ENCODE measurements around the gene WDR13.
"Not testable (repeated sequence)": the region's sequence is repeated elsewhere in the genome, so short reads cannot be mapped to it uniquely, and the experiment has no call there.

The WDR13 gene

DNA sequence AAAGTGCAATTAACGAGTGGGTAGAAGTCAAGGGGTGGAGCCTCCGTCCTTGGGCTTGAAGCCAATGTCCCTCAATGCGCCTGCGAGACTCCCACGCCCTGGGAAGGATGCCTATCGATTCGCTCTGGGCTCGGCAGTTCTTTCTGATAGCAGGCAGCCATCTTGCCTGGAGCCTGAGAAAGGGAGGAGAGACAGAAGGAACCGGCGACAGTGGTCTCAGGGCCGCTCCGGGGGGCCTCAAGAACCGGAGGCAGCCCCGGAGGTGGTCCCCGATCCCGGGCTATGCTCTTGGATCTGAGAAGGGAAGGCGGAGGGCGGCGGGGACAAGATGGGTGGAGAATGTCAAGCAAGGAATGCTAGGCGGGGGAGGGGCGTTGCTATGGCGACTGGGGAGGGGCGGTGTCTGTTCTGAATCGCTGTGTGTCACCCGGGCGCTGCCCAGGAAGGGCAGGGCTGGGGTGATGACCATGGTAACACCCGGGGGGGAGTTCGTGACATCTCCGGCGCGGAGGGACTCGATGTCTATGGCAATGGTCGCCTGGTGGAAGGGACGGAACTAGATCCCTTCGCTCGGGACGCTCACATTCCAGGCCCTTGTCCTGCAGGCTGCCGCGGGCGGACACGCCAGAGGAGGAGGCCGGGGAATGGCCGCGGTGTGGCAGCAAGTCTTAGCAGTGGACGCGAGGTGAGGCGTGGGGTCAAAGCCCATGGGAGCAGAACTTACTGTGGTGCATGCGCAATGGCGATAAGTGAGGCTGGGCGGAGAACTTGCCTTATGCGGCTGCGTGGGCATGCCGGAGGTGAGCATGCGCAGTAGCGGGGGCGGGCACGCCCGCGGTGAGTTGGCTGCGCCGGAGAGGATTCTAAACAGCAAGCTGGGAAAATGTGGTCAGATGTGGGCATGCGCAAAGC lies at the start of gene WDR13:
WDR13 (plus strand) TSS at position 140 of the 912 bp plus-strand sequence; CDS start at position 645, 505 bp downstream.
- peak; percentile 84 for DNase-seq (ENCODE audit: low read depth)

DNA sequence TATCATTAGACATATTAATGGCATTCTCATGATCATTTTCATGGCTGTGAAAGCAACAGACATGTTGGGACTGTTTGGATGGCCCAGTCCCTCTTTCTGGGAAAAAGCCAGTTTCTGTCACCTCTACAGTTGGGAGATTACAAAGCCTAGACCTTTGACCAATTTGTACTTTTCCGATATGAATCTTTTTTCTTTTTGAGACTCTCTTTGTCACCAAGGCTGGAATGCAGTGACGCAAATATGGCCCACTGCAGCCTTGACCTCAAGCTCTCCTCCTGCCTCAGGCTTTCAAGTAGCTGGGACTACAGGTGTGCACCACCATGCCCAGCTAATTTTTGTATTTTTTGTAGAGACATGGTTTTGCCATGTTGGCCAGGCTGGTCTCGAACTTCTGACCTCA lies 48.4 kb upstream of the WDR13 start:
- no peak for DNase-seq (ENCODE audit: low read depth)

DNA sequence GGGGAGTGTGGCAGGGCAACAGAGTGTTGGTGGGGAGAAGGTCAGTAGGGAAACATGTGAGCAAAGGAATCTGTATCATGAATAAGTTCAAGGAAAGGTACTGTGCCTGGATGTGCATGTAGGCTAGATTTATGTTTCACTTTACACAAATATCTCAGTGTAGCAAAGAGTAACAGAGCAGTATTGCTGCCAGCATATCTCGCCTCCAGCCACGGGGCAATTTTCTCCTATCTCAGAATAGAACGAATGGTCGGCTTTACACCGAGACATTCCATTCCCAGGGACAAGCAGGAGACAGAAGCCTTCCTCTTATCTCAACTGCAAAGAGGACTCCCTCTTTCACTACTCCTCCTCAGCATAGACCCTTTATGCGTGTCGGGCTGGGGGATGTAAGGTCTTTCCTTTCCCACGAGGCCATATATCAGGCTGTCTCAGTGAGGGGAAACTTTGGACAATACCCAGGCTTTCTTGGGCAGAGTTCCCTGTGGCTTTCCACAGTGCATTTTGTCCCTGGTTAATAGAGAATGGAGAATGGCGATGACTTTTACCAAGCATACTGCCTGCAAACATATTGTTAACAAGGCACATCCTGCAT lies 41.5 kb upstream of the WDR13 start:
- not testable (repeated sequence) for DNase-seq (ENCODE audit: low read depth)

GRCh38 chrX:48558271-48558670 lies 39.0 kb upstream of the WDR13 start:
- no peak for DNase-seq (ENCODE audit: low read depth)

- no peak for DNase-seq (ENCODE audit: low read depth)
Measured at GRCh38 chrX:48559636-48560035, 37.7 kb upstream of the WDR13 start.

GRCh38 chrX:48560056-48560455 lies 37.2 kb upstream of the WDR13 start:
- DNase-seq (ENCODE audit: low read depth): no peak

DNA sequence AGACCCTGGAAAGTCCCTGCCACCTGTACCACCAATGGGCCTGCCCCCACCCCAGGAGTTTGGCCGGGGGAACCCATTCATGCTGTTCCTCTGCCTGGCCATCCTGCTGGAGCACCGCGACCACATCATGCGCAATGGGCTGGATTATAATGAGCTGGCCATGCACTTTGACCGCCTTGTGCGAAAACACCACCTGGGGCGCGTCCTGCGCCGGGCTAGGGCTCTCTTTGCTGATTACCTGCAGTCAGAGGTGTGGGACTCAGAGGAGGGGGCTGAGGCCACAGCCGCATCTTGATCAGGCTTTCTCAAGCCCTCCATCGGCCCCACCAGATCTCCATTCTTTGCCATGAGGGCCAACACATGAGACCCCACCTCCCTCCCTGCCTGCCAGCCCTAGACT lies 36.6 kb upstream of the WDR13 start:
- no peak for DNase-seq (ENCODE audit: low read depth)

DNA sequence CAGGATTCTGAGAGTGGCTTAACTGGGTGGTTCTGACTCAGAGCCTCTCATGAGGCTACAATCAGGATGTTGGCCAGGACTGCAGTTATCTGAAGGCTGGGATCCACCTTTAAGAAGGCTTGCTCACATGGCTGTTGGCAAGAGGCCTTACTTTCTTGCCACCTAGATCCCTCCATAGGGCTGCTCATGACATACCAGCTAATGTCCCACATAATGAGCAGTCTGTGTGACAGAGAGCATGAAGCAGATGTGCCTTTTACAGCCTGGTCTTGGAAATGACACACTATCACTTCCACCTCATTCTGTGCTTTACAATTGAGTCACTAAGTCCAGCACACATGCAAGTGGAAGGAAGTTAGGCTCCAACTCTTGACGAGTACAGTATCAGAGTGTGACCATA lies 27.3 kb upstream of the WDR13 start:
- no peak for DNase-seq (ENCODE audit: low read depth)

GRCh38 chrX:48573690-48574269 lies 23.5 kb upstream of the WDR13 start:
- DNase-seq (ENCODE audit: low read depth): no peak

GRCh38 chrX:48574270-48575266 lies 22.7 kb upstream of the WDR13 start, which contains the start of gene RBM3:
Gene RBM3 (plus strand): TSS chrX:48574484. CDS start chrX:48575181, 697 bp downstream.
- peak; percentile 82 for DNase-seq (ENCODE audit: low read depth)

- DNase-seq (ENCODE audit: low read depth): no peak
Measured at GRCh38 chrX:48575642-48576041, 21.6 kb upstream of the WDR13 start.

- no peak for DNase-seq (ENCODE audit: low read depth)
Measured at GRCh38 chrX:48576108-48576507, 21.2 kb upstream of the WDR13 start.

DNA sequence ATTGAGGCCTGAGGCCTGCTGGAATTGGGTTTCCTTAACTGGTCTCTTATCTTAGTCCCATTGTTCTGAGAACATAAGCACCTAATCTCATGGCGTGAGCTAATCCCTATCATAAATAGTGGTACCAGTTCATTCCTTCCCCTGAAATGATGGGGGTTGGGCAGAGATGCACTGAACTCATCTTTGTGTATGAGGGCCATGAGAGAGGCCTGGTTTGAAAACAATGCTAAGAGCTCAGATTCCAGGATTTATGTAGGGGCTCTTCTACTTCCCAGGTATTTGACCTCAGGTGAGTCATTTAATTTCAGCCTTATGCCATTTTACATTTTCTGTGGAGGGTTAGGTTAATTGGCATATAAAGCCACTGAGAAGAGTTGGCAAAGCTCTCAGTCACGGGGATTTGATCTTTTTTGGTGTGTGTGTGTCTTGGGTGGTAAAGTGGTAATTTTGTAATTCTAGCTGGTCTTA lies 18.6 kb upstream of the WDR13 start:
- no peak for DNase-seq (ENCODE audit: low read depth)

DNA sequence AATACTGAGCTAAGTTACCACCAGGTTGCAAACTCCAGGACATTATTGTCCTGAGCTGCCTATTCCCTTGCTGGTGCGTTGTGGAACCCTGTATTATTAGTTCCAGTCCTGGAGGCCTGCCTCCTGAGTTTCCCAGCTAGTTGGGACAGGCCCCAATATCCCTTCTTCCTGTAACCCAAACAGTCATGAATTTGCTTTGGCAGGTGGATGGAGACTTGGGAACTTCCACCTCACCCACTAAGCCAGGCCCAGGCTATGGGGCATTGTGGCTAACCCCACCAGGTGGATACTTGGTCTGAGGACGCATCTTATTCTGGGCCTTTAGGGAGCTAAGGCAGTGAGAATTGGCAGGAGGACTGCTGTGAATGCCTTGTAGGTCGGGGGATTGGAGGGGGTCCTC lies 18.0 kb upstream of the WDR13 start:
- no peak for DNase-seq (ENCODE audit: low read depth)

GRCh38 chrX:48580662-48581061 lies 16.6 kb upstream of the WDR13 start:
- no peak for DNase-seq (ENCODE audit: low read depth)

DNA sequence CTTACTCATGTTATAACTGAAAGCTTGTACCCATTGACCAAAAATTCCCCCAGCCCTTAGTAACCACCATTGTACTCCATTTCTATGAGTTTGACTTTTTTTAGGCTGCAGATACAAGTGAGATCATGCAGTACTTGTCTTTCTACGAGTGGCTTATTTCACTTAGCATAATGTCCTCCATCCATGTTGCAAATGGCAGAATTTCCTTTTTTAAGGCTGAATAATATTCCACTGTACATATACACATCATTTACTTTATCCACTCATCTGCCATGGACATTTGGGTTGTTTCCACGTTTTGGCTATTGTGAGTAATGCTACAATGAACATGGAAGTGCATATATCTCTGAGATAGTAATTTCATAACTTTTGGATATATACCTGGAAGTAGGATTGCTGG lies 12.6 kb upstream of the WDR13 start:
- no peak for DNase-seq (ENCODE audit: low read depth)

DNA sequence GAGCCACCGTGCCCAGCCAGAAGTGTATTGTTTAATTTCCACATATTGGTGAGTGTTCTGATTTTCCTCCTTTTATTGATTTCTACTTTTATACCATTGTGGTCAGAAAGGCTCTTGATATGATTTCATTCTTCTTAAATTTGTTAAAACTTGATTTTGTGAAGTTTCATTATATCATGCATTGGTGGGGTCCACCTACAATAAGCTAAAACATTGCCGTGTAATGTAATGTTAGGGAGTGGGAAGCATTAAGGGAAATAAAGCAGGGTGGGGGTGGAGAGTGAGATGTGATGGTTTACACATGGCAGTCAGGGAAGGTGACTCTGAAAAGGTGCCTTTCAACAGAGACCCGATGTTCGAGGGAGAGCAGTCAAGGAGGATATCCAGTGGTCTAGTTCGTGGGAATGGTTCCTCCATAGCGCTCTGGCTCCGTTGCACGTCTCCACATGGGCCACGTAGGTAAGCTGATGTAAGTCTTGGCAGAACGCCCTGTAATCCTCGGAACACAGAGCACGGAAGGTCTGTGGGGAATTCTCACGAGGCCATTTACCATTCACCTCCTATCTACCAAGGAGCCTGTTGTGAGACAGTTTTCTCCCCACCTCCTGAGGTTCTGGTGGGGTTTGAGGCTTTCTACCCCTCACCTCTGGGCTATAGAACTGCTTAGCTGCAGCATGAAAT lies 7.7 kb upstream of the WDR13 start:
- no peak for DNase-seq (ENCODE audit: low read depth)

GRCh38 chrX:48590203-48591103 lies 6.8 kb upstream of the WDR13 start:
- DNase-seq (ENCODE audit: low read depth): no peak

- DNase-seq (ENCODE audit: low read depth): no peak
Measured at GRCh38 chrX:48591255-48591791, 6.0 kb upstream of the WDR13 start.

DNA sequence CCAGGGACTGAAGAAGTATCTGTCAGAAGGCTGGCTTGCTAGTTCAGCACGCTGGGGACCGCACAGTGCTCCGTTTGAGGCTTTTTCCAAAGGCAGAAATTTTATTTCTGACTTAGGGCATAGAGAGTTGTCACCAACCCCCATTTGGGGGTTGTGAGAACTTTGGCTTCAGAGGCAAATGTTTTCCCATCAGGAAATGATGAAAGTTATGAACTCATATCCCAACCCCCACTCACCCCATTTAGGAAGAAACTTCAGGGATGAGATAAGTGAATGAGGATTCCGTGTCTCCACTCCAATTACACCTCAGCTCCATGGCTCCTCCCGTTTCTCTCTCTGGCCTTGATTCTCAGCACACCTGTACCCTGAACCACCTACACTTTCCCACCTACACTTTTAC lies 4.3 kb upstream of the WDR13 start:
- no peak for DNase-seq (ENCODE audit: low read depth)

Data from activated T-cell treated with anti-CD3 and anti-CD28 coated beads for 24 hours (primary cell).